Measurements from ENCODE around the gene EEFSEC. TPM values are rescaled to one million over a fixed set of nuclear protein-coding genes. Genes with fewer than 3 reads are reported as not detected.

The EEFSEC gene
- total RNA-seq, 1 donor from 2014 or later: 16.2 TPM

- no peak overlapping the region for H3K27ac ChIP-seq
- intact Hi-C loops (cut with DNase I): loop anchor here (5.0 kb wide), 2 partner anchors 147 to 322 kb away; no protein-coding TSS in a partner anchor
- no peak overlapping the region for H3K4me3 ChIP-seq
- H3K36me3 ChIP-seq: no peaks in the 10 kb centered on the region
- H3K9me3 ChIP-seq: no peaks in the 10 kb centered on the region
- no peak for DNase-seq (ENCODE audit: low spot score in 2 of 2)
- TF ChIP-seq CTCF (IDR thresholded peaks at IDR 0.05): no peak
- no peaks in the 10 kb centered on the region for H3K27me3 ChIP-seq
- H3K4me1 ChIP-seq: no peaks in the 10 kb centered on the region
Observed at GRCh38 chr3:128174675-128175590, 21.7 kb downstream of the EEFSEC start.

GRCh38 chr3:128175768-128176167, 22.5 kb downstream of the EEFSEC start:
- no peaks in the 10 kb centered on the region for H3K36me3 ChIP-seq
- no peak for TF ChIP-seq CTCF (IDR thresholded peaks at IDR 0.05)
- no peak for DNase-seq (ENCODE audit: low spot score in 2 of 2)
- intact Hi-C loops (cut with DNase I): no loop called here
- no peaks in the 10 kb centered on the region for H3K27me3 ChIP-seq
- no peaks in the 10 kb centered on the region for H3K9me3 ChIP-seq
- H3K4me3 ChIP-seq: no peak overlapping the region
- H3K4me1 ChIP-seq: peaks cover 0 to 5% of the 10 kb centered on the region in 2 donors
- H3K27ac ChIP-seq: no peak overlapping the region

GRCh38 chr3:128176276-128176833, 23.1 kb downstream of the EEFSEC start:
- no peak for TF ChIP-seq CTCF (IDR thresholded peaks at IDR 0.05)
- DNase-seq (ENCODE audit: low spot score in 2 of 2): no peak
- H3K4me1 ChIP-seq: peaks cover 2 to 5% of the 10 kb centered on the region in 2 donors
- H3K36me3 ChIP-seq: no peaks in the 10 kb centered on the region
- no peak overlapping the region for H3K4me3 ChIP-seq
- no peaks in the 10 kb centered on the region for H3K9me3 ChIP-seq
- no peak overlapping the region for H3K27ac ChIP-seq
- intact Hi-C loops (cut with DNase I): no loop called here
- no peaks in the 10 kb centered on the region for H3K27me3 ChIP-seq

- no peak for TF ChIP-seq CTCF (IDR thresholded peaks at IDR 0.05)
- H3K27me3 ChIP-seq: no peaks in the 10 kb centered on the region
- no peaks in the 10 kb centered on the region for H3K36me3 ChIP-seq
- intact Hi-C loops (cut with DNase I): no loop called here
- peak overlapping the region in 1 of 2 donors; percentile 6 for H3K4me3 ChIP-seq
- H3K27ac ChIP-seq: no peak overlapping the region
- no peak for DNase-seq (ENCODE audit: low spot score in 2 of 2)
- no peaks in the 10 kb centered on the region for H3K9me3 ChIP-seq
- peaks cover 3 to 5% of the 10 kb centered on the region in 2 donors for H3K4me1 ChIP-seq
Observed at GRCh38 chr3:128177865-128178264, 24.6 kb downstream of the EEFSEC start.

GRCh38 chr3:128178782-128179483, 25.7 kb downstream of the EEFSEC start:
- peaks cover 3 to 5% of the 10 kb centered on the region in 2 donors for H3K4me1 ChIP-seq

More at GRCh38 chr3:128178782-128179483, 25.7 kb downstream of the EEFSEC start:
- H3K4me3 ChIP-seq: peak overlapping the region; percentile 8 to 30
- H3K9me3 ChIP-seq: no peaks in the 10 kb centered on the region
- TF ChIP-seq CTCF (IDR thresholded peaks at IDR 0.05): no peak
- DNase-seq (ENCODE audit: low spot score in 2 of 2): no peak
- no peaks in the 10 kb centered on the region for H3K36me3 ChIP-seq
- no peak overlapping the region for H3K27ac ChIP-seq
- H3K27me3 ChIP-seq: no peaks in the 10 kb centered on the region
- intact Hi-C loops (cut with DNase I): no loop called here
